ENCODE measurements around the gene SMYD2.

The SMYD2 gene, protein sequence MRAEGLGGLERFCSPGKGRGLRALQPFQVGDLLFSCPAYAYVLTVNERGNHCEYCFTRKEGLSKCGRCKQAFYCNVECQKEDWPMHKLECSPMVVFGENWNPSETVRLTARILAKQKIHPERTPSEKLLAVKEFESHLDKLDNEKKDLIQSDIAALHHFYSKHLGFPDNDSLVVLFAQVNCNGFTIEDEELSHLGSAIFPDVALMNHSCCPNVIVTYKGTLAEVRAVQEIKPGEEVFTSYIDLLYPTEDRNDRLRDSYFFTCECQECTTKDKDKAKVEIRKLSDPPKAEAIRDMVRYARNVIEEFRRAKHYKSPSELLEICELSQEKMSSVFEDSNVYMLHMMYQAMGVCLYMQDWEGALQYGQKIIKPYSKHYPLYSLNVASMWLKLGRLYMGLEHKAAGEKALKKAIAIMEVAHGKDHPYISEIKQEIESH

DNA sequence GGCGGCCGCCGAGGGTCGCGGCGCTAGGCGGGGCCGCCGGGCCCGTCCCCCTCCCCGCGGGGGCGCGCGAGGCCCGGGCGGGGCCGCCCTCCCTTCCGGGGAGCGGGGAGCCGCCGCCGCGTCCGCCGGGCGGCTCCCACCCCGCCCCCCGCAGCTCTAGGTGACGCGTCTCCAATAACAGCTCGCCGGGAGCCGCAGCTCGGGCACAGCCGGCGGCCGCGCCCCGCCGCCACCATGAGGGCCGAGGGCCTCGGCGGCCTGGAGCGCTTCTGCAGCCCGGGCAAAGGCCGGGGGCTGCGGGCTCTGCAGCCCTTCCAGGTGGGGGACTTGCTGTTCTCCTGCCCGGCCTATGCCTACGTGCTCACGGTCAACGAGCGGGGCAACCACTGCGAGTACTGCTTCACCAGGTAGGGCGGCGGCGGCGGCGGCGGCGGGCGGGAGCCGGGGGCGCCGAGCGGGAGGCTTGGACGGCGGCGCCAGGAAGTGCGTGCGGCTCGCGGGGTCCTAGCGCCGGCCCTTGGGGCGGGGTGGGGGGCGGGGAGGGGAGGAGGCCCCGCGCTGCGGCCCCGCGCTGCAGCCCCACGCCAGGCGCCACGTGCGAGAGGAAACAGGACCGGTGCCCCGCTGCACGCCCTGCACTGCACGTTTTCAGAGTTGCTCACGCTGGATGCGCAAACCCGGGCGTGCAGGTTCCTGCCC lies at the start of gene SMYD2:
Gene SMYD2 (plus strand): TSS at position 139 of the 699 bp plus-strand sequence. CDS start 96 bp downstream, at position 235.
- DNase-seq (ENCODE audit: low read depth, low spot score): no peak

DNA sequence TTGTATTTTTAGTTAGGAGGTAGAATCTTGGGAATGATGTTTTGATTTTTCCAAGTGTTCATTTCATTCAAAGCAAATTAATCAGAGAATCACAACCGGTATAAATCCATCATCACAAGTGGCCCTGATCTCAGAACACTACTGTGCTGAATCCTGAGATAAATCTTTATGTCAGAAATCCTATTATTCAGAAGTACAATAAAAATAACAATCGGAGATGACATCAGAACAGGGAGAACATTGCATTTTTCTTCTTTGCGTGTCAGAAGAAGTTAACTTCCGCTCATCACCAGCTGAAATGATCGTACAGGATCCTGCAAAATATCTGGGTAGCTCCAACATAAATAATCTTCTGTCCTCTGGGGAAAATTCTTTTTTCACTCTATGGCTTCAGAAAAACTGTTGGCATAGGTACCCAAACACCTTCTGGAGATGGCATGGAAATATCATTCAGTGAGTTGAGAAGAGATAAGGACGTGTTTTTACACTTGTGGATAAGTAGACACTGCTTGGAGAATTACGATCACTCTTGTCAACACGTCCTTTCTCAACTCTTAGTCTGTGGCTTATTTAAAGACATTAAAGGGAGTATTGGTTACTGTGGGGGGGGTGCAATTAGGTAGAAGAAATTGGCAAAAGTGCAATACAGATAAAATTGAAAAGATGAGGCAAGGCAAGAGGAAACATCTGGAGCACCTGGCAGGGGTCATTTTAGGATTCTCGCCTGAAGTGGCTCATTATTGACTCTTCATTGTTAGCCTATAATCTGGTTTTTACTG lies 46.9 kb upstream of the SMYD2 start:
- no peak for DNase-seq (ENCODE audit: low read depth, low spot score)

DNA sequence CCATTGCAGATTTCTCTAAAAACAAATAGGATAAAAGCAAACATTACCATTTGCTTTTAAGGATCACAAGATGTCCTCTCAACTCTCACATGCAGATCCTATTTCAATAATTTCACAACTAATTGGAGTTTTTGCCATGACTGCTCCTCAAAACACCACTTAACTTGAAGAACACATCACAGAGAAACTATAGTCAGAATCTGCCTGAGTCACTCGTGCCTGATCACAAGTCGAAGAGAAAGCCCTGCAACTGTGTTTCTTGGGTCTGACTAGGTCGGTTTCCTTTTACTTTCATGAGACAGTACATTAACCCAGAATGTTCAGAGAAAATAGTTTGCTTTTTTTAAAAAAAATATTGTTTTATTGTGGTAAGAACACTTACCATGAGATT lies 46.3 kb upstream of the SMYD2 start:
- DNase-seq (ENCODE audit: low read depth, low spot score): no peak

DNA sequence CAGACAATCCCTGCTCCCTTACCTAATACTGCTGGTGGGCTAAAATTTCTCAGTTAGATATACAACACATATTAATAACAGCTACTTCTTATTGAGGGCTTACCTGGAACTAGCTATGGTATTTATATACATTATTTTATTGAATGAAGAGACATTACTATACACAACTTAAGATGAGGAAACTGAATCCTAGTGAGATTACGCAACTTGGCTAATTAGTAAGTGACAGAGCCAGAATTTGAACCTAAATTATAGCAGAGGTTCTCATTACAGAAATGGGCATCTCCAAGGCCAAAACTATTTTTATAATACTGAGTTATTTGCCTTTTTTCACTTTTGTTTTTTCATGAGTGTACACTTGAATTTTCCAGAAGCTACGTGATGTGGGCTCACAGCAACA lies 44.5 kb upstream of the SMYD2 start:
- DNase-seq (ENCODE audit: low read depth, low spot score): no peak

DNA sequence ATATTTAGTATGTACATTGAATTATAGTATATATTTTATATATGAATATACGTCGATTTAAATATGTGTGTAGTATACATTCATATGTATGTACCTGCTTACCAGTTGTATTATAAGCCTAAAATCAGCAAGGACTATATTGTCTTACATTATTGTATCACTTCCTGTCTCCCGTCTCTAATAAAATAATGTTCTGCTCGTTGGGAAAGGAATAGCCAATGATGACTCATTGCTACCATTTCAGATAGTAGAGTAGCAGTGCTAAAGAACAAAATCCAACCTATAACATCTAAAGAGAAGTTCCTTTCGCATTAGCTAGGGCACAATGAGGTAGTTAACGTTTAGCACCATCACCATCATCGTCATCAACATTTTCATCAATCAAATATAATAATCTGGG lies 39.9 kb upstream of the SMYD2 start:
- DNase-seq (ENCODE audit: low read depth, low spot score): no peak

DNA sequence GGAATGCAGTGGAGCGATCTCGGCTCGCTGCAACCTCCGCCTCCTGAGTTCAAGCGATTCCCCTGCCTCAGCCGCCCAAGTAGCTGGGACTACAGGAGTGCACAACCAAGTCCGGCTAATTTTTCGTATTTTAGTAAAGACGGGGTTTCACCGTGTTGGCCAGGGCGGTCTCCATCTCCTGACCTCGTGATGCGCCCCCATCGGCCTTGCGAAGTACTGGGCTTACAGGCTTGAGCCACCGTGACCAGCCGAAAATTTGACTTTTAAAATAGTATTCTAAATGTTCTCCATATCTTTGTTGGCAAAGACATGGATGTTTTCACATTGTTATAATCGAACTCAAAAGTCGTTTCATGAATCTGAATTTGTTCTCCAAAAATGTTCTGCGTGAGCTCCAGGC lies 36.7 kb upstream of the SMYD2 start:
- DNase-seq (ENCODE audit: low read depth, low spot score): no peak

DNA sequence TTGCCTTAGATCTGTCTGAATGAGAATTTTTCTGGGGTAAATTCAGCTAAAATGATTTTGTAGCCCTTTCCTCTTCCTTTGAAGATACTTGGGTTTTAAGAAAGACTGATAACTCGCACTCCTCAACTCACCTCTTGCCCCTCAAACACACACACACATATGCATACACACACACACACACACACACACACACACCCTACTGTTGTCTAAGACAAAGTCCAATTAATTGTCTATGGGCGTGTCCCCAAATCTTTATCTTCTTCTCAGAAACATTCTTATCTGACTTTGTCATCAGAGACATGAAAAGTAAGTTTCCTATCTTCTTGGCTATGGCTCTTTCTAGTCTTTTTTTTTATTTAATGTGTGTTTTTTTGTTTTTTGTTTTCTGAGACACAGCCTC lies 36.1 kb upstream of the SMYD2 start:
- DNase-seq (ENCODE audit: low read depth, low spot score): no peak

DNA sequence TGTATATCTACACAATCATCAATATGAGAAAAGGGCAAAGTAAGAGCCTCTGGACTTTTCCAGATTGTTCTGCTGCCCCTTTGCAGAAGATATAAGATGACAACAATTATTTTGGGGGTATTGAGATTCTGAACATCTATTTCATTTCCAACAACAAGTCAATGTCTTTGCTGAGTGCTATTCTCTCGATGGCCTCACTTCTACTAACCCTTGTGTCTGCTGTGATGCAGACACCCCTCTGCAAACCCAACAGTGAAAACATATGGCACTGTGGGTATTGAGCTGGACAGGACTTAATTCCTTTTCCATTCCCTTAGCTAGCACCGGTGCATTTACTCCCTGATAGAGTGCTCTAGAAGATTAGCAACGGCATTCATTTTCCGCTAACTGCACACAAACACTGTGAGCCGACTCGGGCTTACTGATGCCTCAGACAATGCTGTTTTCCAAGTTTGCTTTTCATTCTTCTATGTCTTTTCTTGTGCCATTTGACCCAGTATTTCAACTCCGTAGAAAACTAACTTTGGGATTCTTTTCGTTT lies 33.4 kb upstream of the SMYD2 start:
- DNase-seq (ENCODE audit: low read depth, low spot score): no peak

DNA sequence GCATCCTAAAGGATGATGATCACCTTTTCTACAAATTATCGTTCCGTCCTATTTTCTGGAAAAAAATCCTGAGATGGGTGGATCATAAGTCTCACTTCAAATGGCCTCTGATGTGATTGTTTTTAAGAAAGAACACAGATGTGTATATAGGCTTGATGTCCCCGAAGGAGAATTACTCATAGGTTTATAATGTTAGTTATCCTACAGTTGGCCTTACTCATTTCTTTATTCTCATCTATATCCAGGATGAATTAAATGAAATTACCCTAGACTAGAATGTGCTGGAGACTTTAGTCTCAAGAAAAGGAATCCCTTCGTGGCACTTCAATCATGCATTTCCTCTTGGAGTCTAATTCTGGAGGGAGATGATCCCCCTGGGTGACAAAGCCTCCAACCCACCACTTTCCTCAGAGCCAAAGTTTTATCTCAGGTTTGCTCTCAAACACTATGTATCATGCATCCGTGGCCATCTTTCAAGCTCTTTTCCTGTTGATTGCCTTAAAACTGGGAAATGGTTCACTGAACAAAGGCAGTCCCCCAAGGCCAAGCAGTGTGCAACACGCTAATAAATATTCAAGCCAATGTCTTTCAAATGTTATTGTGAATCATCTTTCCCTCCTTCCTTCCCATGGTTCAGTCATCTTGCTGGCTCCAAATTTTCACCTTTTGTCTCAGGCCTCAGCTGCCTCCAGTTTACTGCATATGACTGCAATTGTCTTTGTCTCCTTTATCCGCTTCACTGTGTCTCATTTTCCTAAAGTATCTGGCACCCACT lies 32.5 kb upstream of the SMYD2 start:
- no peak for DNase-seq (ENCODE audit: low read depth, low spot score)

DNA sequence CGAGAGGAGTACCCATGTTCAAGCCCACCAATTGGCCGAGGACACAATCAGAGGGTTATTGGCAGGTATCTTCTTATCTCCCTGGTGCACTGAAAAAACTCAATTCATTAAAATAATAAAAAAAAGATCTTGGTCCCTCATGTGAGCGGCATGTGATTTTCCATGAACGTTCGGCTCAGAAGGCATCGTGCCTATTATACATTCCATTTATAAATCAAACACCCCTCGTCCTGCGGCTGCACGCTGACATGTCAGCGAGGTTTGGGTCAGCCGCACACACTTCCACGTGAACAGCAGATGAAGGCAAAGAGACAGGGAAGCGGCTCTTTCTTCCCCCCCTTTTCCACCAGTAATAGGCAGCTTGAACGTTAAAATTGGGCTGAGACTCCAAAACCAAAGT lies 31.3 kb upstream of the SMYD2 start:
- no peak for DNase-seq (ENCODE audit: low read depth, low spot score)

DNA sequence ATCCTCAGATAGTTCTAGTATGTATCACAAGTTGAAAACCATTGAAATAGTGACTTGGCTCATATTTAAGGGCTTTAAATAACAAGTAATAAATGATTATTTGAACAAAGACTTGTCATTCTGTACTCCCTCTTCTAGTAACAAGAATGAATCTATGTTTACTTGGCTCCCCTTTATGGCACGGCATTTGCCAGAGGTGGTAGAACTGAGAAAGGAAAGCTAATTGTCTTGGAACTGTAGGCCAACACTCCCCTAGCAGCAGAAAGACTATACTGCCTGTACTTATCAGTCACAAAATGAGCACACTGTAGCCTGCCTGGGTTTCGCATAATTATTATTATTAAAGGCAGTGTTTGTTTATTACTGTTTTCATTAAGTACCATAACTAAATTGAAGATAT lies 29.6 kb upstream of the SMYD2 start:
- no peak for DNase-seq (ENCODE audit: low read depth, low spot score)

DNA sequence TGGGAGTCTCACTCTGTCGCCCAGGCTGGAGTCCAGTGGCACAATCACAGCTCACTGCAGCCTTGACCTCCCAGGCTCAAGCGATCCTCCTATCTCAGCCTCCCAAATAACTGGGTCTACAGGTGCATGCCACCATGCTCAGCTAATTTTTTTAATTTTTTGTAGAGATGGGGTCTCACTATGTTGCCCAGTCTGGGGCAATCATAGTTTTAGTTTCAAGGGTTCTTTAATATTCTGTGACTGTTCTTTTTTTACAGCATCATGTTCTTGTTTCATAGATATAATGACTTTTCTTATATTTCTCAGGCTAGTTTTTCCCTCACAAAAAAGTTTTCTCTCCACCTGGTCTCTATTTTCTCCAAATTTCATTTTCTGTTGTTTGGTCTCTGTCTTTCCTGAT lies 25.4 kb upstream of the SMYD2 start:
- DNase-seq (ENCODE audit: low read depth, low spot score): no peak

DNA sequence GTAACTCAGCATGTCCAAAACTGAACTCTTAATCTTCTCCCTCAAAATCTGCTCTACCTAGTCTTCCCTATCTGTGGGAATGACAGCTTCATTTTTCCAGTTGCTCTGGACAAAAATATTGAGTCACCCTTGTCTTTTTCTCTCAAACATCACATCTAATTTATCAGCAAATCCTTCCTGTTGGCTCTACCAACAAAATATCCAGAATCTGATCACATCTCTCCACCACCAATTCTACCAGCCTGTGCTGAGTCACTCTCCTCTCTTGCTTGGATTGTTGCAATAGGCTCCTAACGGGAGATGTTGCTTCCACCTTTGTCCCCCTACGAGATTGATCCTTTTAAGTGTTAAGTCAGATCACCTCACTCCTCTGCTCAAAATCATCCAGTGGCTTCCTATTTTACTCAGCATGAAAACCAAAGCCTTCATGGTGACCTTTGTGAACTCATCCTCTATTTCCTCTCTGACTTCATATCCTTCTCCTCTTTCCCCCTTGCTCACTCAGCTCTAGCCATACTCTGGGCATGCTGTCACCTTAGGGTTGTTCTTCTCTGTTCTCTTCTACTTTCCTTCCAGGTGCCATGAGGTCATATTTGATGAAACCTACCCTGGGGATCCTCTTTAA lies 21.5 kb upstream of the SMYD2 start:
- DNase-seq (ENCODE audit: low read depth, low spot score): no peak

DNA sequence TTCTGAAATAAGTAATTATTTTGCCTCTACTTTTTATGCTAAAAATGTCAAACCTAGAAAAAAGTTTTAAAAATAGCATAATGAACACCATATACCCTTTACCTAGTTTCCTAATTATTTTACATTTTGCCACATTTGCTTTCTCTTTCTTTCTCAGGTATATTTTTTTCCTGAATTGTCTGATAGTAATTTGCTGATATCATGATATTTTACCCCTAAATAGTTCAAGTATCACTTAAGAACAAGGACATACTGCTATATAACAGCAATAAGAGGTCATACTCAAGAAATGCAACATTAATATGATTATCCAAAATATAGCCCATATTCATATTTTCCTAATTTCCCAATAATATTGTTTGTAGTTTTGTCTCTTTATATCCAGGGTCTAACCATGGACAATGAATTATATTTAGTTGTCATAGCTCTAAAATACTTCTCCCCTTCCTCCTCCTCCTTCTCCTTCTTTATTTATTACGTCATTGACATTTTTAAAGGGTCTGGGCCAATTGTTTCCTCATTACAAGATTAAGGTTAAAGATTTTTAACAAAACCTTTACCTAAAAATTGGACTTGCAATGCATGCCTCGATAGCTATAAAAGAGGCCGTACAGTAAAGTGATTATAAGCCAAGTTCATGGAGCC lies 20.3 kb upstream of the SMYD2 start:
- no peak for DNase-seq (ENCODE audit: low read depth, low spot score)

DNA sequence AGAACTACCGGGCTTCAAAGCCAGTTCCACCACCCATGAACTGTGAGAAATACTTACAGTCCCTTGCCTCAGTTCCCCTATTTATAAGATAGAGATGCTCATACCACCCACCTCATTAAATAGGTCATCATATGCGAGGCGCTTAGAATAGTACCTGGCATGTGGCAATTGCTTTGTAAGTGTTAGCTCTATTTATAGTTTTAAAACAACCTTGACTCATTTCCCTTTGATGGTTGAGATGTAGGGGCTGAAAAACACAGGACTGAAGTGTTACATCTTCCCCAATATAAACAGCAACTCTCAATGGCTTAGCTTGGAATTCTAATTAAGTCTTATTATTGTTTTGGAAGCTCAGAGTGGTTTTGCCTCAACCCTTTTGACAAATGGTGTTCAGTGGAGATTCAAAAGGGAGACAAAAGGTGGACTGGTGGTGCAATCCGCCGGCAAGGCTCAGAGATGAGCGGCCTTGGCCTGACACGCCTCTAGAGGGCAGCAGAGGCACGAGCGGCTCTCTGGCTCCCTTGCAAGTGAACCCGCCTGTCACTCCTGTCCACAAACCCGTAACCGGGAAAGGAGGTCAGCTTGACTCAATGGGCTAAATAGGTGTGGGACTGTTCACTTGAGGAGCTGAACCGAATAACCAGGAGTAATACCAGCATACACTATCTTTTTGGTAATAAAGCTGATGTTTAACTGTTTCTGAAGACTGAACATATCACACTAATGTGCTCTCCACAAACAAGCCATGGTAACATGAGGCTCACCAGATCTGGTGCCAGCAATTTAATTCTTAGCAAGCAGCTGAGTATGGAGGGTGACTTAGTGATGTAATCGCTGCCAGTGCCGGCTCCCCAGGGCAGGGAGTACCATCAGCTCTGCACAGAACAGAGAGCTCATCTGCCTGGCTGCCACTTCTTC lies 19.5 kb upstream of the SMYD2 start:
- DNase-seq (ENCODE audit: low read depth, low spot score): peak; percentile 37

DNA sequence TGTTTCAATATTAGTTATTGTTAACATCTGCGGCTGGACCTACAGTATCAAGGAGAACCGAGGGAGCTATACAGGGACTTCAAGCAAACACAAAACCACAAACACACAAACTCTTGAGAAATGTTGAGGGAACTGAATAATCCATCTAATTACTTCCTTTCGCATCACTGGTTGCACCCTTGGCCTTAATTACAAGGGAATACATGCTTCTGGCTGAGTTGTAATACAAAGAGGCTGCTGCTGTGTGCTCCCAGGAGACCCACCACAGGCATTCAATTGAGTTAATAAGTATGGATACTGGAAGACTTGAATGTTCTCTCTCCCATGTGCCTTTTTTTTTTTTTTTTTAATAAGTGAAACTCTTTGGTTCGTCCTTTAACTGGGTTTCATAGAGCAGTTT lies 16.8 kb upstream of the SMYD2 start:
- no peak for DNase-seq (ENCODE audit: low read depth, low spot score)

DNA sequence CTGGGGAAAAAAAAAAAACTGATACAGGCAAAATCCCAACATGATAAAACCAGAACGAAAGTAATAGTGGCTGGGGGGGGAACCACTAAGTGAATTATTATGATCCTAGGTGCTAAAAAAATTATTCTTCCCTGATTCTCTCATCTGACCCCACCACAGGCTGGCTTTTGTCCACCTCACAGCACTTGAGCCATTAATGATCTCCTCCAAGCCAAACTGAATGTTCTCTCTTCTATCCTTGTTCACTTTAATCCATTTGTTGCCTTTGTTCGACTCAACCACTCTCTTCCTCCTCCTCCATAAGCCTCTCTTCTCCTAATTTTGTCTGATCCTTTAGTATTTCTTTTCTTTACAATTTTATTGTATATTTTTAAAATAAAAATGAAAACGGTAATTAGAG lies 16.0 kb upstream of the SMYD2 start:
- DNase-seq (ENCODE audit: low read depth, low spot score): no peak

DNA sequence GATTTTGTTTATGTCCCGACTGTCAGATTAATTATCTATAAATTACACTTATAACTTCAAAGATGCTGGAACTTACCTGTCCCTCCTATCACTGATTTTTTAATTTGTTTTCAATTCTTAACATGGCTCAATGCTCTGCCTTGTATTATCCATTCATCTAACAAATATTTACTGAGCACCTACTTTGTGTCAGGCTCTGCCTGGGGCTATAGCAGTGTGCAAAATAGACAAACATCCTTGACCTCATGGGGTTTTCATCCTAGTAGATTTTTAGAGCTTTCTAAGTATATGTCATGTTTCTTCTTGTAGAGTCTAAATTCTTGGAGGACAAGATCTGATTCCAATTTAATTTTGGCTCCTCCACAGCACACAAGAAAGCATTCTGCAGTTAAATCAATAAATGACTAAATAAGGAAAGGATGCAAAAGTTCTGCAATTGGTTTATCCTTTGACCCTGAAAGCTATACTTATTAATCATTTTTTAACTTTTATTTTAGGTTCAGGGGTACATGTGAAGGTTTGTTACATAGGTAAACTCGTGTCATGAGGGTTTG lies 10.8 kb upstream of the SMYD2 start:
- DNase-seq (ENCODE audit: low read depth, low spot score): no peak
